HL-60 (cell line): ENCODE results near the gene IL18BP.

ENCODE experiments used
- GABPA ChIP-seq: IDR thresholded peaks from 2 replicates; pipeline ENCODE4 v1.6.1; 2012; ENCODE audit warnings: low read depth
- TF ChIP-seq, protein P1 (sequence below): IDR thresholded peaks from one replicate; pipeline ENCODE4 v1.5.1; 2011; ENCODE audit warnings: low read length, control low read depth, inconsistent platforms; ENCODE audit not compliant: insufficient read depth
- TF ChIP-seq, protein P2 (sequence below): IDR thresholded peaks from 2 replicates; pipeline ENCODE4 v1.6.1; 2012; ENCODE audit warnings: low read depth; ENCODE audit not compliant: insufficient replicate concordance

DNA sequence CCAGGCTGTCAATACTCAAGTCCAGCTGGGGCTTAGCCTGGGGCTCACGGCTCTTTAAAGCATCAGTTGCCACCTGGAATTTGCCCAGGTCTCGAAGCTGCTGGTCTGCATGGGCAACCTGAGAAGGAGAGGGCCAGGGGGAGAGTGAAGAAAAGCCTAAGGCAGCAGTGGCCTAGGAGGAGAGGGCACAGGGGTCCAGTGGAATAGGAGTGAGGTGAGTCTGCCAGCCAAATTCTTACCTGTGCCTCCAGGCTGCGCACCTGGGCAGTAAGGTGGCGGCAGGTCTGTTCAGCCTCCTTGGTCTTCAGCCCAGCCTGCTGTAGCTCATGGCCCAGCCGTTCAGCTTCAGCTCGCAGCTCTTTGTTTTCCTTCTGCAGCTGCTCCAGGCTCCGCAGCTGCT, 10.0 kb downstream of the IL18BP start:
- no peak for TF ChIP-seq GABPA
- TF ChIP-seq, protein P1, sequence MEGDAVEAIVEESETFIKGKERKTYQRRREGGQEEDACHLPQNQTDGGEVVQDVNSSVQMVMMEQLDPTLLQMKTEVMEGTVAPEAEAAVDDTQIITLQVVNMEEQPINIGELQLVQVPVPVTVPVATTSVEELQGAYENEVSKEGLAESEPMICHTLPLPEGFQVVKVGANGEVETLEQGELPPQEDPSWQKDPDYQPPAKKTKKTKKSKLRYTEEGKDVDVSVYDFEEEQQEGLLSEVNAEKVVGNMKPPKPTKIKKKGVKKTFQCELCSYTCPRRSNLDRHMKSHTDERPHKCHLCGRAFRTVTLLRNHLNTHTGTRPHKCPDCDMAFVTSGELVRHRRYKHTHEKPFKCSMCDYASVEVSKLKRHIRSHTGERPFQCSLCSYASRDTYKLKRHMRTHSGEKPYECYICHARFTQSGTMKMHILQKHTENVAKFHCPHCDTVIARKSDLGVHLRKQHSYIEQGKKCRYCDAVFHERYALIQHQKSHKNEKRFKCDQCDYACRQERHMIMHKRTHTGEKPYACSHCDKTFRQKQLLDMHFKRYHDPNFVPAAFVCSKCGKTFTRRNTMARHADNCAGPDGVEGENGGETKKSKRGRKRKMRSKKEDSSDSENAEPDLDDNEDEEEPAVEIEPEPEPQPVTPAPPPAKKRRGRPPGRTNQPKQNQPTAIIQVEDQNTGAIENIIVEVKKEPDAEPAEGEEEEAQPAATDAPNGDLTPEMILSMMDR: no peak
- TF ChIP-seq, protein P2, sequence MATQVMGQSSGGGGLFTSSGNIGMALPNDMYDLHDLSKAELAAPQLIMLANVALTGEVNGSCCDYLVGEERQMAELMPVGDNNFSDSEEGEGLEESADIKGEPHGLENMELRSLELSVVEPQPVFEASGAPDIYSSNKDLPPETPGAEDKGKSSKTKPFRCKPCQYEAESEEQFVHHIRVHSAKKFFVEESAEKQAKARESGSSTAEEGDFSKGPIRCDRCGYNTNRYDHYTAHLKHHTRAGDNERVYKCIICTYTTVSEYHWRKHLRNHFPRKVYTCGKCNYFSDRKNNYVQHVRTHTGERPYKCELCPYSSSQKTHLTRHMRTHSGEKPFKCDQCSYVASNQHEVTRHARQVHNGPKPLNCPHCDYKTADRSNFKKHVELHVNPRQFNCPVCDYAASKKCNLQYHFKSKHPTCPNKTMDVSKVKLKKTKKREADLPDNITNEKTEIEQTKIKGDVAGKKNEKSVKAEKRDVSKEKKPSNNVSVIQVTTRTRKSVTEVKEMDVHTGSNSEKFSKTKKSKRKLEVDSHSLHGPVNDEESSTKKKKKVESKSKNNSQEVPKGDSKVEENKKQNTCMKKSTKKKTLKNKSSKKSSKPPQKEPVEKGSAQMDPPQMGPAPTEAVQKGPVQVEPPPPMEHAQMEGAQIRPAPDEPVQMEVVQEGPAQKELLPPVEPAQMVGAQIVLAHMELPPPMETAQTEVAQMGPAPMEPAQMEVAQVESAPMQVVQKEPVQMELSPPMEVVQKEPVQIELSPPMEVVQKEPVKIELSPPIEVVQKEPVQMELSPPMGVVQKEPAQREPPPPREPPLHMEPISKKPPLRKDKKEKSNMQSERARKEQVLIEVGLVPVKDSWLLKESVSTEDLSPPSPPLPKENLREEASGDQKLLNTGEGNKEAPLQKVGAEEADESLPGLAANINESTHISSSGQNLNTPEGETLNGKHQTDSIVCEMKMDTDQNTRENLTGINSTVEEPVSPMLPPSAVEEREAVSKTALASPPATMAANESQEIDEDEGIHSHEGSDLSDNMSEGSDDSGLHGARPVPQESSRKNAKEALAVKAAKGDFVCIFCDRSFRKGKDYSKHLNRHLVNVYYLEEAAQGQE: no peak
